ENCODE measurements around the gene PRKCB. TPM values are rescaled to one million over a fixed set of nuclear protein-coding genes. Genes with fewer than 3 reads are reported as not detected.
"Not testable (repeated sequence)": the region's sequence is repeated elsewhere in the genome, so short reads cannot be mapped to it uniquely, and the experiment has no call there.

Gene PRKCB
- total RNA-seq, 2 experiments from 2014 or later = 57.5 to 83.8 TPM

- ATAC-seq (no peak), DNase-seq (no peak)
- Mint-ChIP-seq H3K4me3 (no peak overlapping the region), H3K27ac (no peak overlapping the region), H3K4me1 (peaks cover 51% of the 10 kb centered on the region), H3K9me3 (ENCODE audit: low read depth) (no peaks in the 10 kb centered on the region), H3K36me3 (ENCODE audit: low read depth) (peaks cover 2% of the 10 kb centered on the region), H3K27me3 (no peaks in the 10 kb centered on the region)
- CTCF ChIA-PET = interaction anchor here (0.9 to 3.3 kb wide), 3 partner anchors 11 to 108 kb away, joined by 5 to 10 read pairs (median 8); no protein-coding TSS in a partner anchor
- POLR2A ChIA-PET = no interaction called here
- intact Hi-C loops (cut with DNase I, micrococcal nuclease) = no loop called here
Observed at GRCh38 chr16:23902034-23902747, 66.4 kb downstream of the PRKCB start.

- Mint-ChIP-seq H3K27ac (no peak overlapping the region), H3K9me3 (ENCODE audit: low read depth) (no peaks in the 10 kb centered on the region), H3K4me1 (peaks cover 52% of the 10 kb centered on the region), H3K27me3 (no peaks in the 10 kb centered on the region), H3K36me3 (ENCODE audit: low read depth) (peaks cover 2% of the 10 kb centered on the region), H3K4me3 (no peak overlapping the region)
- ATAC-seq (peak; percentile 64), DNase-seq (peak; percentile 16)
- ChIA-PET CTCF (interaction anchor here (0.8 to 3.3 kb wide), 3 partner anchors 11 to 99 kb away, joined by 4 to 10 read pairs (median 8); no protein-coding TSS in a partner anchor), POLR2A (interaction anchor here (0.7 kb wide), 1 partner anchor 272 kb away, joined by 3 read pairs; no protein-coding TSS in a partner anchor)
- intact Hi-C loops (cut with DNase I, micrococcal nuclease) = no loop called here
Observed at GRCh38 chr16:23902748-23903414, 67.1 kb downstream of the PRKCB start.

- H3K27ac Mint-ChIP-seq = no peak overlapping the region
- no peak overlapping the region for H3K4me3 Mint-ChIP-seq
- CTCF ChIA-PET = interaction anchor here (0.6 to 1.2 kb wide), 2 partner anchors 92 to 105 kb away, joined by 3 read pairs; no protein-coding TSS in a partner anchor
- POLR2A ChIA-PET = interaction anchor here (0.6 kb wide), 1 partner anchor 492 kb away, joined by 3 read pairs; no protein-coding TSS in a partner anchor
- H3K36me3 Mint-ChIP-seq (ENCODE audit: low read depth) = no peaks in the 10 kb centered on the region
- no peaks in the 10 kb centered on the region for H3K27me3 Mint-ChIP-seq
- no peak for ATAC-seq
- intact Hi-C loops (cut with DNase I, micrococcal nuclease) = no loop called here
- no peak for DNase-seq
- H3K4me1 Mint-ChIP-seq = peaks cover 51% of the 10 kb centered on the region
- H3K9me3 Mint-ChIP-seq (ENCODE audit: low read depth) = no peaks in the 10 kb centered on the region
Observed at GRCh38 chr16:23905027-23905426, 69.2 kb downstream of the PRKCB start.

GRCh38 chr16:23907457-23907902 lies 71.7 kb downstream of the PRKCB start:
- H3K27ac Mint-ChIP-seq = no peak overlapping the region
- CTCF ChIA-PET = interaction anchor here (0.5 to 0.7 kb wide), 2 partner anchors 42 to 155 kb away, joined by 3 read pairs; no protein-coding TSS in a partner anchor
- intact Hi-C loops (cut with DNase I, micrococcal nuclease) = no loop called here
- ATAC-seq (no peak), DNase-seq (no peak)
- no peaks in the 10 kb centered on the region for H3K27me3 Mint-ChIP-seq
- H3K4me1 Mint-ChIP-seq = peaks cover 30% of the 10 kb centered on the region
- no peaks in the 10 kb centered on the region for H3K9me3 Mint-ChIP-seq (ENCODE audit: low read depth)
- POLR2A ChIA-PET = no interaction called here
- no peak overlapping the region for H3K4me3 Mint-ChIP-seq
- H3K36me3 Mint-ChIP-seq (ENCODE audit: low read depth) = peaks cover 5% of the 10 kb centered on the region

GRCh38 chr16:23907903-23908302 lies 72.1 kb downstream of the PRKCB start:
- ChIA-PET POLR2A (no interaction called here), CTCF (interaction anchor here (0.5 to 0.7 kb wide), 2 partner anchors 41 to 154 kb away, joined by 3 read pairs; no protein-coding TSS in a partner anchor)
- Mint-ChIP-seq H3K9me3 (ENCODE audit: low read depth) (no peaks in the 10 kb centered on the region), H3K4me1 (peaks cover 27% of the 10 kb centered on the region), H3K27me3 (no peaks in the 10 kb centered on the region), H3K36me3 (ENCODE audit: low read depth) (peaks cover 5% of the 10 kb centered on the region), H3K4me3 (no peak overlapping the region), H3K27ac (no peak overlapping the region)
- DNase-seq (no peak), ATAC-seq (no peak)
- intact Hi-C loops (cut with DNase I, micrococcal nuclease) = no loop called here

GRCh38 chr16:23908790-23909189 lies 73.0 kb downstream of the PRKCB start:
- Mint-ChIP-seq H3K4me3 (no peak overlapping the region), H3K4me1 (peaks cover 26% of the 10 kb centered on the region)
- no peak for DNase-seq

GRCh38 chr16:23909792-23910418 lies 74.1 kb downstream of the PRKCB start:
- peaks cover 26% of the 10 kb centered on the region for H3K4me1 Mint-ChIP-seq
- intact Hi-C loops (cut with DNase I, micrococcal nuclease) = no loop called here
- H3K36me3 Mint-ChIP-seq (ENCODE audit: low read depth) = peaks cover 7% of the 10 kb centered on the region
- ATAC-seq (no peak), DNase-seq (no peak)
- H3K9me3 Mint-ChIP-seq (ENCODE audit: low read depth) = no peaks in the 10 kb centered on the region
- H3K27ac Mint-ChIP-seq = no peak overlapping the region
- no peaks in the 10 kb centered on the region for H3K27me3 Mint-ChIP-seq
- CTCF ChIA-PET = no interaction called here
- H3K4me3 Mint-ChIP-seq = no peak overlapping the region
- POLR2A ChIA-PET = no interaction called here

More at GRCh38 chr16:23908790-23909189, 73.0 kb downstream of the PRKCB start:
- POLR2A ChIA-PET = no interaction called here
- Mint-ChIP-seq H3K27me3 (no peaks in the 10 kb centered on the region), H3K36me3 (ENCODE audit: low read depth) (peaks cover 7% of the 10 kb centered on the region), H3K9me3 (ENCODE audit: low read depth) (no peaks in the 10 kb centered on the region), H3K27ac (no peak overlapping the region)
- intact Hi-C loops (cut with DNase I, micrococcal nuclease) = no loop called here
- ATAC-seq = no peak
- CTCF ChIA-PET = no interaction called here

- Mint-ChIP-seq H3K4me3 (no peak overlapping the region), H3K27ac (no peak overlapping the region), H3K4me1 (peaks cover 24% of the 10 kb centered on the region), H3K9me3 (ENCODE audit: low read depth) (peaks cover 5% of the 10 kb centered on the region), H3K36me3 (ENCODE audit: low read depth) (peaks cover 26% of the 10 kb centered on the region), H3K27me3 (no peaks in the 10 kb centered on the region)
- intact Hi-C loops (cut with DNase I, micrococcal nuclease) = loop anchor here in 1 of 2 experiments (5.0 kb wide), 1 partner anchor 37 kb away; no protein-coding TSS in a partner anchor
- DNase-seq (no peak), ATAC-seq (no peak)
- CTCF ChIA-PET = interaction anchor here (1.5 kb wide), 1 partner anchor 8 kb away, joined by 6 read pairs; no protein-coding TSS in a partner anchor
- POLR2A ChIA-PET = no interaction called here
Observed at GRCh38 chr16:23914946-23915530, 79.3 kb downstream of the PRKCB start.

- DNase-seq; H3K27ac Mint-ChIP-seq; H3K4me3 Mint-ChIP-seq; ATAC-seq; H3K27me3 Mint-ChIP-seq; H3K9me3 Mint-ChIP-seq (ENCODE audit: low read depth): not testable (repeated sequence)
- ChIA-PET POLR2A (interaction anchor here (0.6 kb wide), 1 partner anchor 66 kb away, joined by 3 read pairs; no protein-coding TSS in a partner anchor), CTCF (interaction anchor here (1.1 kb wide), 1 partner anchor 37 kb away, joined by 5 read pairs; no protein-coding TSS in a partner anchor)
- H3K36me3 Mint-ChIP-seq (ENCODE audit: low read depth) = peaks cover 28% of the 10 kb centered on the region
- intact Hi-C loops (cut with DNase I, micrococcal nuclease) = loop anchor here in 1 of 2 experiments (5.0 kb wide), 1 partner anchor 36 kb away; no protein-coding TSS in a partner anchor
- peaks cover 38% of the 10 kb centered on the region for H3K4me1 Mint-ChIP-seq
Observed at GRCh38 chr16:23916552-23916951, 80.8 kb downstream of the PRKCB start.

- DNase-seq (peak; percentile 18), ATAC-seq (peak; percentile 75)
- ChIA-PET POLR2A (no interaction called here), CTCF (interaction anchor here (1.1 kb wide), 1 partner anchor 38 kb away, joined by 5 read pairs; no protein-coding TSS in a partner anchor)
- H3K4me3 Mint-ChIP-seq = no peak overlapping the region
- peak overlapping the region; percentile 69 for H3K27ac Mint-ChIP-seq
- H3K36me3 Mint-ChIP-seq (ENCODE audit: low read depth) = peaks cover 28% of the 10 kb centered on the region
- H3K4me1 Mint-ChIP-seq = peaks cover 48% of the 10 kb centered on the region
- H3K9me3 Mint-ChIP-seq (ENCODE audit: low read depth) = peaks cover 5% of the 10 kb centered on the region
- intact Hi-C loops (cut with DNase I, micrococcal nuclease) = loop anchor here in 1 of 2 experiments (5.0 kb wide), 1 partner anchor 35 kb away; no protein-coding TSS in a partner anchor
- no peaks in the 10 kb centered on the region for H3K27me3 Mint-ChIP-seq
Observed at GRCh38 chr16:23917621-23918020, 81.8 kb downstream of the PRKCB start.

- H3K27ac Mint-ChIP-seq = peak overlapping the region; percentile 59
- H3K27me3 Mint-ChIP-seq = no peaks in the 10 kb centered on the region
- H3K4me3 Mint-ChIP-seq = no peak overlapping the region
- H3K9me3 Mint-ChIP-seq (ENCODE audit: low read depth) = peaks cover 10% of the 10 kb centered on the region
- peaks cover 40% of the 10 kb centered on the region for H3K36me3 Mint-ChIP-seq (ENCODE audit: low read depth)
- ATAC-seq (no peak), DNase-seq (no peak)
- intact Hi-C loops (cut with DNase I, micrococcal nuclease) = loop anchor here in 1 of 2 experiments (5.0 kb wide), 1 partner anchor 77 kb away; no protein-coding TSS in a partner anchor
- POLR2A ChIA-PET = no interaction called here
- H3K4me1 Mint-ChIP-seq = peaks cover 58% of the 10 kb centered on the region
- CTCF ChIA-PET = no interaction called here
Observed at GRCh38 chr16:23920446-23920845, 84.7 kb downstream of the PRKCB start.
